Measurements from ENCODE around the gene TIMP3. TPM values are rescaled to one million over a fixed set of nuclear protein-coding genes. Genes with fewer than 3 reads are reported as not detected.
"Not testable (repeated sequence)": the region's sequence is repeated elsewhere in the genome, so short reads cannot be mapped to it uniquely, and the experiment has no call there.

TIMP3 gene
- total and polyA plus RNA-seq, 2 donors (not counting 1 experiment from before 2014, with no cell fraction given), result not detected

DNA sequence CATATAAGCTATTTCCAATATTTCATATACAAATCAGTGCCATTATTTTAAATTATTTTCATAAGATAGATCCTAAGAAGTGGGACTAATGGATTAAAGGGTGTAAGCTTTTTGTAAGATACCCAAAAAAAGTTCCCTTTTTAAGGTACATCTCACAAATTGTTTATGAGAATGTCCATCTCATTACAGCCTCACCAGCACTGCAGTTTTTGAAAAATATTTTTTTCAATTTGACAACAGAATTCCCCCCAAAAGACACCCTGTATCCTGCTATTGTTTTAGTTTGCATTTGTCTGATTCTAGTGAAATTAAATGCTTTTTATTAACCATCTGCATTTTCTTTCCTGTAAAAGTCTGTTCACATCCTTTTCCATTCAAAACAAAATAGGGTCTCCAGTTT is 69.0 kb downstream of the TIMP3 start:
- no peak overlapping the region for H3K27ac Mint-ChIP-seq
- no peak overlapping the region for H3K4me3 ChIP-seq (ENCODE audit: control extremely low read depth in 1 of 5, extremely low read depth in 1 of 5, insufficient read depth in 1 of 5, low read depth in 2 of 5, low read length in 4 of 5)
- H3K9me3 Mint-ChIP-seq (ENCODE audit: insufficient read depth), result no peaks in the 10 kb centered on the region

DNA sequence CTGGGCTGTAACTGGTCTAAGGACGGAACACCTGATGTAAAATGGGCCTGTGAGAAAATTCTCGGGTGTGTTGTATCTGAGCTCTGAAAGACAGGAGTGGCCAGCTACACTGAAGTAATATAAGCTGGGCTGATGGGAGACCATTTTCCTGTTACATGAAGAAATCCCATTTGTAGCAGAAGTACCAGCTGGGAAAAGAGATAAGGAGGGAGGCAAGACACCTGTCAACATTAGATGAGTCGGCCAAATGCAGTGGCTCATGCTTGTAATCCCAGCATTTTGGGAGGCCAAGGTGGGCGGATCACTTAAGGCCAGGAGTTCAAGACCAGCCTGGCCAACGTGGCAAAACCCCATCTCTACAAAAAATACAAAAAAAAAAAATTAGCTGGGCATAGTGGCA is 72.1 kb downstream of the TIMP3 start:
- H3K4me2 ChIP-seq (replicated peaks; ENCODE audit: low read depth, low read length, poor library complexity, severe bottlenecking); H3K27ac ChIP-seq (ENCODE audit: low read length in 2 of 2); H3K4me3 ChIP-seq (ENCODE audit: control extremely low read depth in 1 of 5, extremely low read depth in 1 of 5, insufficient read depth in 1 of 5, low read depth in 2 of 5, low read length in 4 of 5); H3K27me3 ChIP-seq (replicated peaks in 1 of 4; ENCODE audit: control extremely low read depth in 1 of 4, control insufficient read depth in 3 of 4, insufficient read depth in 4 of 4, low read length in 3 of 4); ATAC-seq (ENCODE audit: low read depth); intact Hi-C loops (cut with micrococcal nuclease); H3K79me2 ChIP-seq (ENCODE audit: control insufficient read depth, insufficient read depth, low read length); H3K36me3 ChIP-seq (replicated peaks in 1 of 2; ENCODE audit: control extremely low read depth in 1 of 2, control insufficient read depth in 1 of 2, extremely low read depth in 1 of 2, insufficient read depth in 2 of 2, low read length in 1 of 2); H3K9me3 ChIP-seq (ENCODE audit: control extremely low read depth in 1 of 3, control insufficient read depth in 2 of 3, insufficient read depth in 1 of 3, low read length in 2 of 3); H3K9ac ChIP-seq (ENCODE audit: low read length); H3K4me3 Mint-ChIP-seq; CTCF ChIA-PET; H3K4me1 Mint-ChIP-seq; H3K27ac Mint-ChIP-seq; H3K9me3 Mint-ChIP-seq (ENCODE audit: insufficient read depth); H2AFZ ChIP-seq (ENCODE audit: insufficient read depth, low read depth, low read length, poor library complexity, severe bottlenecking); POLR2A ChIA-PET; H3K4me1 ChIP-seq (ENCODE audit: control insufficient read depth in 2 of 2, insufficient read depth in 2 of 2, low read length in 2 of 2); H4K20me1 ChIP-seq (ENCODE audit: control insufficient read depth, insufficient read depth, low read length, poor library complexity, severe bottlenecking); DNase-seq: not testable (repeated sequence)
- WGBS (ENCODE audit: insufficient coverage), result 94% methylated on average over 5 of the region's 5 CpGs
- peaks cover 30% of the 10 kb centered on the region for H3K27me3 Mint-ChIP-seq

More for the DNA sequence above, 69.0 kb downstream of the TIMP3 start:
- ChIA-PET CTCF (no interaction called here), POLR2A (no interaction called here)
- H3K4me3 Mint-ChIP-seq, result no peak overlapping the region
- intact Hi-C loops (cut with micrococcal nuclease), result no loop called here
- H4K20me1 ChIP-seq (ENCODE audit: control insufficient read depth, insufficient read depth, low read length, poor library complexity, severe bottlenecking), result no peaks in the 10 kb centered on the region
- no peak for TF ChIP-seq EZH2 (IDR thresholded peaks at IDR 0.05; ENCODE audit: borderline replicate concordance, insufficient read depth, low read depth, low read length, poor library complexity, severe bottlenecking)
- TF ChIP-seq, protein P1, sequence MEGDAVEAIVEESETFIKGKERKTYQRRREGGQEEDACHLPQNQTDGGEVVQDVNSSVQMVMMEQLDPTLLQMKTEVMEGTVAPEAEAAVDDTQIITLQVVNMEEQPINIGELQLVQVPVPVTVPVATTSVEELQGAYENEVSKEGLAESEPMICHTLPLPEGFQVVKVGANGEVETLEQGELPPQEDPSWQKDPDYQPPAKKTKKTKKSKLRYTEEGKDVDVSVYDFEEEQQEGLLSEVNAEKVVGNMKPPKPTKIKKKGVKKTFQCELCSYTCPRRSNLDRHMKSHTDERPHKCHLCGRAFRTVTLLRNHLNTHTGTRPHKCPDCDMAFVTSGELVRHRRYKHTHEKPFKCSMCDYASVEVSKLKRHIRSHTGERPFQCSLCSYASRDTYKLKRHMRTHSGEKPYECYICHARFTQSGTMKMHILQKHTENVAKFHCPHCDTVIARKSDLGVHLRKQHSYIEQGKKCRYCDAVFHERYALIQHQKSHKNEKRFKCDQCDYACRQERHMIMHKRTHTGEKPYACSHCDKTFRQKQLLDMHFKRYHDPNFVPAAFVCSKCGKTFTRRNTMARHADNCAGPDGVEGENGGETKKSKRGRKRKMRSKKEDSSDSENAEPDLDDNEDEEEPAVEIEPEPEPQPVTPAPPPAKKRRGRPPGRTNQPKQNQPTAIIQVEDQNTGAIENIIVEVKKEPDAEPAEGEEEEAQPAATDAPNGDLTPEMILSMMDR (IDR thresholded peaks at IDR 0.05), result no peak
- H3K4me1 ChIP-seq (ENCODE audit: control insufficient read depth in 2 of 2, insufficient read depth in 2 of 2, low read length in 2 of 2), result no peaks in the 10 kb centered on the region
- DNase-seq (no peak), ATAC-seq (ENCODE audit: low read depth) (no peak)
- no peak overlapping the region for H2AFZ ChIP-seq (ENCODE audit: insufficient read depth, low read depth, low read length, poor library complexity, severe bottlenecking)
- H3K79me2 ChIP-seq (ENCODE audit: control insufficient read depth, insufficient read depth, low read length), result no peaks in the 10 kb centered on the region
- H3K27ac ChIP-seq (ENCODE audit: low read length in 2 of 2), result no peak overlapping the region
- H3K9ac ChIP-seq (ENCODE audit: low read length), result no peak overlapping the region
- no peaks in the 10 kb centered on the region for H3K9me3 ChIP-seq (ENCODE audit: control extremely low read depth in 1 of 3, control insufficient read depth in 2 of 3, insufficient read depth in 1 of 3, low read length in 2 of 3)
- H3K27me3 ChIP-seq (replicated peaks in 1 of 4; ENCODE audit: control extremely low read depth in 1 of 4, control insufficient read depth in 3 of 4, insufficient read depth in 4 of 4, low read length in 3 of 4), result no peaks in the 10 kb centered on the region
- peaks cover 23% of the 10 kb centered on the region for H3K27me3 Mint-ChIP-seq
- no peak overlapping the region for H3K4me2 ChIP-seq (replicated peaks; ENCODE audit: low read depth, low read length, poor library complexity, severe bottlenecking)
- no peaks in the 10 kb centered on the region for H3K36me3 ChIP-seq (replicated peaks in 1 of 2; ENCODE audit: control extremely low read depth in 1 of 2, control insufficient read depth in 1 of 2, extremely low read depth in 1 of 2, insufficient read depth in 2 of 2, low read length in 1 of 2)
- H3K4me1 Mint-ChIP-seq, result no peaks in the 10 kb centered on the region

Data from B cell (primary cell).